Endothelial cell (in vitro differentiated cells): Measurements from ENCODE around the gene SH3BGR. TPM values are rescaled to one million over a fixed set of nuclear protein-coding genes. Genes with fewer than 3 reads are reported as not detected.

Experiments
- DNase-seq: peaks from one replicate; pipeline ENCODE4 v3.0.0; 2021; ENCODE audit warnings: low spot score
- H3K27ac Mint-ChIP-seq: one replicate; pipeline ENCODE4 v1.8.0; 2021; ENCODE audit warnings: mixed read lengths, inconsistent platforms; ENCODE audit not compliant: unreplicated experiment
- H3K27me3 Mint-ChIP-seq: one replicate; pipeline ENCODE4 v1.8.0; 2021; ENCODE audit warnings: mild to moderate bottlenecking, moderate library complexity, mixed read lengths, inconsistent platforms; ENCODE audit not compliant: unreplicated experiment
- H3K36me3 Mint-ChIP-seq: one replicate; pipeline ENCODE4 v1.8.0; 2021; ENCODE audit warnings: mild to moderate bottlenecking, low read depth, mixed read lengths, inconsistent platforms; ENCODE audit not compliant: unreplicated experiment
- H3K4me1 Mint-ChIP-seq: one replicate; pipeline ENCODE4 v1.8.0; 2021; ENCODE audit warnings: mild to moderate bottlenecking, mixed read lengths, inconsistent platforms; ENCODE audit not compliant: unreplicated experiment
- H3K4me3 Mint-ChIP-seq: one replicate; pipeline ENCODE4 v1.8.0; 2021; ENCODE audit warnings: mild to moderate bottlenecking, mixed read lengths, inconsistent platforms; ENCODE audit not compliant: unreplicated experiment
- H3K9me3 Mint-ChIP-seq: one replicate; pipeline ENCODE4 v1.8.0; 2021; ENCODE audit warnings: mixed read lengths, inconsistent platforms; ENCODE audit not compliant: unreplicated experiment
- CTCF ChIP-seq: fragments of 200-600 bp; sonication (generic); IDR thresholded peaks from one replicate; pipeline ENCODE4 v1.5.0; 2021; ENCODE audit warnings: antibody characterized with exemption; ENCODE audit not compliant: unreplicated experiment
- total RNA-seq: library from RNA; stranded (reverse); fragmentation: NEBNext Ultra II Directional; extraction: Animal tissue kit (Norgen Biotek cat#: 25700); gene quantifications from one replicate; pipeline ENCODE4 v1.2.1, GENCODE V29; 2021; ENCODE audit not compliant: unreplicated experiment

SH3BGR gene
- total RNA-seq, 1 donor from 2014 or later, result 3.4 TPM

- Mint-ChIP-seq H3K36me3 (no peaks in the 10 kb centered on the region), H3K9me3 (no peaks in the 10 kb centered on the region), H3K27me3 (peaks cover 1% of the 10 kb centered on the region), H3K4me3 (no peak overlapping the region), H3K27ac (no peak overlapping the region), H3K4me1 (no peaks in the 10 kb centered on the region)
- TF ChIP-seq CTCF, result no peak
- no peak for DNase-seq
Measured at GRCh38 chr21:39480271-39480670, 28.5 kb downstream of the SH3BGR start.

- TF ChIP-seq CTCF, result no peak
- no peak for DNase-seq
- Mint-ChIP-seq H3K4me3 (no peak overlapping the region), H3K27me3 (peaks cover 1% of the 10 kb centered on the region), H3K9me3 (no peaks in the 10 kb centered on the region), H3K36me3 (no peaks in the 10 kb centered on the region), H3K27ac (no peak overlapping the region), H3K4me1 (no peaks in the 10 kb centered on the region)
Measured at GRCh38 chr21:39481886-39482285, 30.1 kb downstream of the SH3BGR start.

GRCh38 chr21:39483917-39484316 is 32.1 kb downstream of the SH3BGR start:
- H3K4me1 Mint-ChIP-seq, result no peaks in the 10 kb centered on the region
- no peak for TF ChIP-seq CTCF
- no peaks in the 10 kb centered on the region for H3K9me3 Mint-ChIP-seq
- no peaks in the 10 kb centered on the region for H3K27me3 Mint-ChIP-seq
- DNase-seq, result no peak
- no peak overlapping the region for H3K4me3 Mint-ChIP-seq
- H3K27ac Mint-ChIP-seq, result no peak overlapping the region
- no peaks in the 10 kb centered on the region for H3K36me3 Mint-ChIP-seq

GRCh38 chr21:39484711-39485276 is 33.0 kb downstream of the SH3BGR start:
- H3K4me1 Mint-ChIP-seq, result no peaks in the 10 kb centered on the region
- H3K27ac Mint-ChIP-seq, result no peak overlapping the region
- no peak for DNase-seq
- H3K9me3 Mint-ChIP-seq, result no peaks in the 10 kb centered on the region
- no peaks in the 10 kb centered on the region for H3K36me3 Mint-ChIP-seq
- no peaks in the 10 kb centered on the region for H3K27me3 Mint-ChIP-seq
- TF ChIP-seq CTCF, result no peak
- H3K4me3 Mint-ChIP-seq, result no peak overlapping the region

- no peaks in the 10 kb centered on the region for H3K9me3 Mint-ChIP-seq
- DNase-seq, result no peak
- no peaks in the 10 kb centered on the region for H3K36me3 Mint-ChIP-seq
- no peak overlapping the region for H3K4me3 Mint-ChIP-seq
- no peak overlapping the region for H3K27ac Mint-ChIP-seq
- no peaks in the 10 kb centered on the region for H3K4me1 Mint-ChIP-seq
- H3K27me3 Mint-ChIP-seq, result no peaks in the 10 kb centered on the region
- TF ChIP-seq CTCF, result no peak
Measured at GRCh38 chr21:39489380-39489924, 37.7 kb downstream of the SH3BGR start.
